ENCODE data around the gene PODXL.
"Not testable (repeated sequence)": the region's sequence is repeated elsewhere in the genome, so short reads cannot be mapped to it uniquely, and the experiment has no call there.

Gene PODXL

DNA sequence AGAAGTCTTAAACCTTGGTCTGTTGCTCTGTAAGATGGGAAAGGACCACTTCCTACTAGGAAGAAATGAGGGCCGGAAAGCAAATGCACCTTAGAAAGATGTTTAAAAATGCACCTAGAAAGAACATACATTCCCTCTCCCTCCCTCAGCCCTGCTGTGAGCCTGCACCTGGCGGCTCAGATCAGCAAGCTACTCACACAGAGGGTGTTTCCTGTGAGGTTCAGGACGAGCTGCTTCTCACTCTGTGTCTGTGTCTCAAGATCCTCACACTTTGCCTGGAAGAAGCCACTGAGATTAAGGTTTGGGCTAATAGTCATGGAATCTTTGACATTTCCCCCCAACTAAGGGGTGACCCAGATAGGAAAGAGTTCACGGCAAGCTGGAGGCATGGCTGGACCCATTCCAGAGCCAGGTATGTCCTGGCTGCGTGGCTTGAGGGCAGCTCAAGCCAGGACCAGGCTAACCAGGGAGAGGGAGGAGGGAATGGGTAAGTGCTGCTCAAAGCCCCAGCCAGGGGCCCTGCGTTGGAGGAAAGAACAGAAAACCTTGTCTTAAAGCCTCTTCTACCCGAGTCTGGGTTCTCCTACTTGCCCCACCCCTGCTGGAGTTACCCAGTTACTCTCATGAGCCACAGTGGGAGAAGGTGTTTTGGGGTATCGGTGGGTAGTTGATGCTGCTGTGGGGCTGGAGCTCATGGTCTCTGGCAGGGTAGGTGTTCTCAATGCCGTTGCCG is 47.5 kb downstream of the PODXL start:
- DNase-seq = no peak

DNA sequence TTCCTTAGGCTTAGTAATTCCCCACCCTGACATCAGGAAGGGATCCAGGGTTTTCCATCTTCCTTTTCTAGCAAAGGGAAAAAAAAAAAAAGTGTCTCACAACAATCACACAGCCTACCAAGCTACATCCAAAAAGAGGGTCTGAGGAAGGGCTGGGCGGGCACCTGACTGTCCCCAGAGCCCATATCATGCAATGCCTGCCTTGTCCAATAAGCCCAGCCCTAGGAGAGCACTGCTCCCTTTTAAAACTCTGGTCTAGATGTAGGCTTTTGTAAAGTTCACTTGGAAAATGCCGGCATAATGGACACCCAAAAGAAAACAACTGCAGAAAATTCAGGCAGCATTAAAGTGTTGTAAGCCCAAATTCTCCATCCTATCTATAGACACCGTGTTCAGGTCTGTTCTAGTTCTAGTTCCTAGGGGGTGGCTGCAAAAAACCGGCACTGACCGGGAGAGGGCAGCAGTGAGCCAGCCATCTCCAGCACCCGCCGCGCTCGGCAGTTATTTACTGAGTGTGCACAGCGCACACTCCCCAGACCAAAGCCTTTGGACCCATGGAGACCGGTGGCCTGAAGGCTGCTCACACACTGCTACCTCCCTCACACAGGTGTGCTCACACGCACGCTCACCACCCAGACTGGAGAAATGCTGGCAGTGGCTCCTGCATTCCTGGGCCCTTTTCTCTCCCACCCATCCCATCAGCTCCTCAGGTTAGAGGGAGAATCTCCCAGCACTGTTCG is 48.7 kb downstream of the PODXL start:
- DNase-seq = peak; percentile 75

DNA sequence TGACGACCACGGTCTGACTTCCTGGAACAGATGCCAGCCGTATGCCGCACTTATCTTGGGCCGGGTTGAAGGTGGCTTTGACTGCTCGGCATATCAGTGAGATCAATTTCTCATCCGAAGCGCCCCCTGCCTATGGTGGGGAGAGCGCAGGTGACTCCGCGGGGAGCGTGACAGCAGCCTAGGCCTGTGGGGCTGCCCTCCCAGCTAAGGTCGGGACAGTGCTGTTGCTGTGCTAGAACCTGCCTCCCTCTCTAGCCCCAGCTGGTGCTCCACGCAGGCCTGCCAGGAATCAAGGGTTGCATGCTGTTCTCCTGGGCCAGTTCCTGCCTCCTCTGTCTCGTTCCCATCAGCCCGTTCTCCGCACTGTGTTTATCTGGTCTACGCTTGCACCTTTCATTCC is 49.8 kb downstream of the PODXL start:
- no peak for DNase-seq

DNA sequence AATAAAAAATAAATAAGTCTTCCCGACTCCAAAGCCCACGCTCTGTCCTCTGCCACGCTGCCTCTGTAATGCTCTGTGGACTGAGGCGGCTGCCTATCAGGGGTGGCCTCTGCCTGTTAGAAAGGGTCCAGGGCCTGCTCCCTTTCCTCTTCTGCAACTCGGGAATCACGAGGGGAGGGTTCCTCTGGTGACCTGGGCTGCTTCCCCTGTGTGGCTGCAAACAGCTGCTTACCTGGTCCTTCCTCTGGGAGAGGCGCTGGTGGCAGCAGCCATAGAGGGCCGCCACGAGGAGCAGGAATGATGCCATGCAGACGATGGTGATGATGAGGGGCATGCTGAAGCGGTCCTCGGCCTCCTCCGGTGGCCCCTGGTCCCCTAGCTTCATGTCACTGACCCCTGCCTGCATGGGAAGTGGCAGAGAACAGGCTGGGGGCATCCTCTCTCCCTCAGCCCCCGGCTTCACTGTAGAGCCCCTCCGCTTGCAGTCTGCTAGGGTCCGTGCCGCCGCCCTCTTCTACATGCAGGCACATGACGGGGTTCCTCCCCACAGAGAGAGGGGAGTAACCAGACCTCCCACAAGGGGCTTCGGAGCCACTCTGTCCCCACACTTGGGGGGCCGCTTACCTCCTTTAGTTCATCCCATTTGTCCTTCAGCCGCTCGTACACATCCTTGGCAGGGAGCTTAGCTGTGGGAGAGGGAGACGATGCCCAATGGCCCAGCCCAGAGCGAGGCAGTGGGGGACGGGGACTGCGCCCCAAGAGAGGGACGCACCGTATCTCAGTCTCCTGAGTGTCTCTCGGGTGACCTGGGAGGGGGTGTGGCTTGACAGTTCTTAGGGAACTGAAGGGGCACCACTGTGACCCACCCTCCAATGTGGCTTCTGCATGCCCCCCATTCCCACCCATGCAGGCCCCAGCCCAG is 50.5 kb downstream of the PODXL start:
- DNase-seq = no peak

DNA sequence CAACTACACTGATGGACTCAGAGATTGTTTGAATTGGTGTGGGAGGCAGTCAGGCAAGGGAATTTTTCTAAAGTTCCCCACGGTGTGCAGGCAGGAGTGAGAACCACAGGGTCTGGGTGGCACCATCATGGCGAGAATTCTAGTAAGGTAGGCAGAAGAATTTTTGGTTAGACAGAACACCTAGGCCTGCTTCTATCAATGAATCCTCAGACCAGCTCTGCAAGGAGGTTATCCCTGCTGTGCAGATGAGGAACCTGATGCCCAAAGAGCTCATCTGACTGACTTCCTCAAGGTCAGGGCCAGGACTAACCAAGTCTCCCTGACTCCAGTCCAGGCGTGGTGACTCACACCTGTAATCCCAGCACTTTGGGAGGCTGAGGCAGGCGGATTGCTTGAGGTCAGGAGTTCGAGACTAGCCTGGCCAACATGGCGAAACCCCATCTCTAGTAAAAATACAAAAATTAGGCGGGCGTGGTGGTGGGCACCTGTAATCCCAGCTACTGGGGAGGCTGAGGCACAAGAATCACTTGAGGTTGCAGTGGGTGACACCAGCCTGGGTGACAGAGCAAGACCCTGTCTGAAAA is 51.3 kb downstream of the PODXL start:
- DNase-seq = not testable (repeated sequence)

DNA sequence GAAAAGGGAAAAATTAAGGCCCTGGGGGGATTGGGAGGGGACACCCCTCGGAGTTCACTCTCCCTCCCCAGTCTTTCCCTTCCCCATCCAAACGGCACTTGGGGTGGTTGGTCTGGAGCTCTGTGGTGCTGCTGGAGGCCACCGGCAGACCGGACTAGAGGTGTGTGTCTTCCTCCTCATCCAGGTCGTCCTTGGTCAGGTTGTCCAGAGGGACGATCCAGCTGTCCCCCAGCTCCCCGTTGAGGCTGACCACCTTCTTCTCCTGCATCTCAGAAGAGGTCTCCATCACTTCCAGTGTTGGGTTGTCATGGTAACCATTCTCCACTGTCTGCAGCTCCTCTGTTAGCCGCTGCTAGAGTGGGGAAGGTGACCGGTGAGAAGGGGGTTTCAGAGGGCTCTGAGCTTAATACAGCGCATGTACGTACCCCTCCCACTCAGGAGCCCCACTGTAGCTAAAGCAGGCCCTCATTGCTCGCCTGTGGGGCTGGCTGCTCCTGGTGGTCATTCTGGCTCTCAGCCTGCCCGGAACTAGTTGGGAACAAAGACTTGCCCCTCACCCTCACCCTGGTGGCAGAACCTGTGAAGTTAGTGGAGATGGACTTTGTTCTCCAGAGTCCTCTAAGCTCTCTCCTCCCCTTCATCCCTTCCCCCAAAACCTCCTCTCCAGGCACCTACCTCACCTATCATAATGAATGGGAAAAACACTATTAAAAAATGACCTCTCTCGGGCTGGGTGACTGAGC is 52.1 kb downstream of the PODXL start:
- no peak for DNase-seq

DNA sequence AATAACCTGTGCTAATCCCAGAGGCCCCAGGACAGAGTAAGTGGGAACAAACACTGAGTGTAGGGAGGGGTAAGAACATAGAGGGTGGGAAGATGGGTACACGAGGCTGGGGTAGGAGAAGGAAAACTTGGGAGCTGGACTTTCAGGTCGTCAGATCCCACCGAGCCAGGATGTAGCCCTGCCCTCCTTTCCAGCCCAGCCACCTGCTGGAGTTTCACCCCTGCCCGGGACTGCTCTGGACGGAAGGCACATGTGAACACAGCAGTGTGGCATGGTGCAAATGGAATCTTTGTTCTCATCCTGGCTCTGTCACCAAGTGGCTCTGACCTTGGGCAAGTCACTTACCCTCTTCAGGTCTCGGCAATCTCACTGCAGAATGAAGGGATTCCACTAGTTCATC is 52.8 kb downstream of the PODXL start:
- no peak for DNase-seq

DNA sequence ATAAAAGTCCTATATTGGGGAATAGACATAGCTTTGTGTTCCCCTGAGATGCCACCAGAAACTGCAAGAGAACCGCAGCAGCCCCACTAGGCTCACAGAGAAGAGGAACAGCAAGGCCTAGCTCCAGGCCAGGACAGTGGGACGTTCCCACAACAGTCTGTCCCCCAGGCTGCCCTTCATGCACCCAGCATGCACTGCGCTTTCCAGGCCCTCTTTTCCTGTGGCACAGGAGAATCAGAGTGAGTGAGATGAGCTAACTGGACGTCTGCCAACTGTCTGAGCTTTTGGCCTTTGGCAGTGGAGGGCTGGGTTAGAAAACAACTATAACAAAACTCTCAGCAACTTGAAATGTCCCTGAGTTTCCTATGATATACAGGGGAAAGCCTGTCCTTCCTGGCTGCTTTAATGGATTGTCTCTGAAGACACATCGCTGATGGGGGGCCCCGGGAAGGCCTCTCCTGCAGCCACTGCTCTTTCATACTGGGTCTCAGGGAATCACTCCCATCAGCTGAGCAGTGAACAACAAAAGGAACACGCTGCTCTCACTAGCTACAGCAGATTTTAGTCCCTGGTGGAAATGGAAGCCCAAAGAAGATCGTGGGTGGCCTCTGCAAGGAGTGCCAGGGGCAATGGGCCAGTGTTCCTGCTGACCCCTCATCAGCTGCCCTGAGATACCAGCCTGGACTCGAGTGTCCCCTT is 53.5 kb downstream of the PODXL start:
- no peak for DNase-seq

DNA sequence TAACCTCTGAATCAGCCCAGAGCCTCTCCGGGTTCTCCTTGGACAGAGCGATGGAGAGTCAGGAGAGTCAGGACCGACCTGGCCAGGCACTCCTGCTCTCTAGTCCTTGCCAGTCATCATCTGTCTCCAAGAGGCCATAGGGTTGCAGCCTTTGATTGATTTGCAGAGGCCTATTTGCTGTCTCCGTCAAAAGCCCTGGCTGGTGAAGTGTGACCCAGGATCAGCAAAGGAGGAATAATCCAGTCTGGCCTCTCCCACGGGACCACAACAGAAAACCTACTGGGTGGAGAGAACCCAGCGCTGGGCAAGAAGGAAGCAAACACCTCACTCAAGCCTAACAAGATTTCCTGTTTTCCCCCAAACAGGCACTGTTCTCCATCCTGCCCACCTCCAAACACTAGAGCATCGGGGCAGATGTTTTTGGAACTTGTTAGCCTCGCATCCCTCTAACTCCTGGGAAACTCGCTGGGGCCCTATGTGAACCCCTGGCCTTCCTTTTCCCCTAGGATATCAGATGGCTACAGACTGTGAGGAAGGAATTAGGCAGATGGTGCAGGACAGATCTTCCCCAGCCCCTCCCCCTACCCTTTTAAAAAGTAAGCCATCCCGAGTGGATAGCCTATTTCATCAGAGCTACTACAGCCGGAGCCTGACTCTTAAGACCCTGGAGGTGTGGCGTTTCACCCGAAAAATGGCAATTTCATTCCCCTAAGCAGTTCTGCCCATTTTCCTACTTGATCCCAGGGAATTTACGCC is 54.3 kb downstream of the PODXL start:
- no peak for DNase-seq

DNA sequence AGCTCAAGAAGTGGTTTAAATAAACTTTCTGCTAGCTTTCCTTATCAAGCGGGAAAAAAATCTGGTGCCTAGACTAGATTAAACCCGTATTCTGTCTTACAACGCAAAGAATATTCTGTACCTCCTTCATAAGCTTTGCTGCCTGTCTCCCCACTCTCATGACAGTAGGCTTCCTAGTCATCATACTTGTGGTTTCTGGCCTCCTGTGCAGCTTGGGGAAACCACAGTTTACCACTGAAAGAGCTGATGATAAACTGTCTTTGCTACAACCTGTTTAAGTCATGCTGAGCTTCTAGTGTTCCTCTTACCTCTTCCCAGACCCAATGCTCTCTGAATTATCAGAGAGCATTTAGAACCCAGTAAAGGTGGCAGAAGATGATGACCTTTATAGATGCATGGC is 55.0 kb downstream of the PODXL start:
- DNase-seq = peak; percentile 57

DNA sequence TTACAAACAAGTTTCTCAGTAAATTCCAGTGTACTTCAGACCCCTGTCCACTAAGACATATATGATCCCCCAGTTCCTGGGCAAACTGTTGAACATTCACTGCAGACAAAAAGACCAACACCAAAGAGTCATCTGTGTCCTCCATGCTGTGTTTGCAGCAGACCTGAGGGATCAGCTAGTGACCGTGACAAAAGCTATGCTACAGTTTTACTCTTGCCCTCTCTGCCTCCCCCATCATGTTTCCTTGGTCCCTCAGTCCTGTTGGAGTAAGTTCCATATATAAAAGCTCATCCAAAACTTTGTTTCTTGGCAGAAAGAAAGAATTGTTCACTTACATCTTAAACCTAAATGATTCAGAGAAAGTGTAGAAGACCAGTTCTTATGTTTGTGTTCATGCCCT is 56.1 kb downstream of the PODXL start:
- DNase-seq = no peak

DNA sequence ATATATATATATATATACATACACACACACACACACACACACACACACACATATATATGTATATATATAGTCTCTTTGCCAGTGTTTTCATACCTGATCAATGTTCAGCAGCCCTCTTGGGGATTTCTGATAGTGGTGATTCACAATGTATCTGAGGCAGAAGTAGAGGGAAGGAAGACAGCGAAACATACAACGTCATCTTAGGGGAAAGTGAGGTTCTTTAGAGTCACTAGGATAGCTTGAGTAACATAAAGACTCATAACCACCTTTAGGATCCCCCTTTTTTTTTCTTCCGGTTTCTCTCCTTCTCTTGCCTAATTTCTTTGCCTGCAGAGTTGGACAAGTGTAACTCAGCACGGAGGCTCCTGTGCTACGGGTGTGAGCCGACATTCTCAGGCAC is 56.6 kb downstream of the PODXL start:
- no peak for DNase-seq

DNA sequence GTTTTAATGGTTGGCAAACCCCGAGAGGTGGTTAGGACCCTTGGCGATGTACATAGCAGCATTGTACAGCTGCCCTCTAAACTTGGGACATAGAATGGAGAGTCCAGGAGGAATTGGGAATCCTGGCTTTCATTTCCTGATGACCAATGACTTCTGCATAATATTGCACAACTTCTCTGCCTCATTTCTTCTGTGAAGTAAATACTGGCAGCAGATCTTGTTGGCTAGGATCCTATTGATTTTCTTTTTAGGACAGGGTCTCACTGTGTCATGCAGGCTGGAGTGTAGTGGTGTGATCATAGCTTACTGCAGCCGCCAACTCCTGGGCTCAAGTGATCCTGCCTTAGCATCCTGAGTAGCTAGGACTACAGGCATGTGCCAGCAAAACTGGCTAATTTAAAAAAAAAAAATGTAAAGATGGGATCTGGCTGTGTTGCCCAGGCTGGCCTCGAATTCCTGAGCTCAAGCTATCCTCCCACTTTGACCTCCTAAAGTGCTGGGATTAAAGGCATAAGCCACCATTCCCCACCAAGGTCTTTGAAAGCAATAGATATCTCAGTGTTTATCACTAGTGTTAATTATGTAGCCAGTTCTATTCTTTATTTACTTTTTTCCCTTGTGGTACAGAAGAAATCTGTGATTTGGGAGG is 58.1 kb downstream of the PODXL start:
- DNase-seq = no peak

DNA sequence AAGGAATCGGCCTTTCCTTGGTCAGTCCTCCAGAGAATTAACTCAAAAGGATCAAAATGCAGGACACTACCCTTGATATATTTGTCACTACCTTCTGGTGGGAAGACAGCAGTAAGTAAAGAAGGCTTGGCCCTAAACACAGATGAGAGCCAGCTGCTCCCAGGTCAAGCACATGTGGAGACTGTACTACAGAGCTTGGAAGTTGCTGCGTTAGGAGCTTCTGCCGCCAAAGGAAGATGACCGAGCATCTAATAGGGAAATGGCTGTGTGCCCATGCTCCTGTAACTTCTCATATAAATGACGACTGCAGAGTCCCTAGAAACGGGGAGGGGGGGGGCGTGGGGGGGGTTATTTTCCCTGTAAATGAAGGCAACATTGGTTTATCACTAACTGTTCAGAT is 59.0 kb downstream of the PODXL start:
- no peak for DNase-seq

DNA sequence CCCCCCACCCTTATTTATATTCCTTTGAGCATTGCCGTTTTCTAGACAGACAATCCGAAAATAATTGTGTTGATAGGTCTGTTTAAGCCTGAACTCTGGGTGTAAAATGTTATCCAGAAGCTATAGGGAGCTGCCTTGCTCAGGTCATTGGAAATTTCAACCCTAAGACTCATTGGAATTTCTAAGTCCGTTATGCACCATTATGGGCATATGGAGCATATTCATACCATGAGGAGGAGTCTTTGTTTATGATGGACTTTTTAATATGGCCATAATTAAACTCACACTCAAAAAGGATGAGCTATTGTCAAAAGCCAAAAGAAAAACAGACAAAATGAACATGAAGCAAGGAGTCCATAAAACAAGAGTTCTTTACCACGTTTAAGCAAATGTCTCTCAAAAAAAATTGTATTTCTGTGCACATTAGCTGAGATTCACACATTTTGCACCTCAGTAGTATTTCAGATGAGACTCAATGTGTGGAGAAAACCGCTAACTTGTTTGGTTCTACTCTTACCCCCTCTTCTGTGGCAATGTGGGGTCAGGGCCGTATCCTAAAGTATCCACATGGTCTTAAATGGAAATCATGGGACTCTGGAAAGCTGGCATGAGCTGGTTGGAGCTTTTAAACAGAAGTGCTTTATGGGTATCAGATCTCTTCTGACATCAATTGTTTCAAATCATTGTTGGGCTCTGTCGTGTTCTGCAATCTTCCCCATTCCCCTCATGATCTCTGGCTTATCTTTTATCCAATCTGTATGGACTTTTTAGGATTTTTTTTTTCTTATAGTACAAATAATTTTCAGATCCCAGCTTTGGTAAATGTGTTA is 60.5 kb downstream of the PODXL start:
- no peak for DNase-seq

DNA sequence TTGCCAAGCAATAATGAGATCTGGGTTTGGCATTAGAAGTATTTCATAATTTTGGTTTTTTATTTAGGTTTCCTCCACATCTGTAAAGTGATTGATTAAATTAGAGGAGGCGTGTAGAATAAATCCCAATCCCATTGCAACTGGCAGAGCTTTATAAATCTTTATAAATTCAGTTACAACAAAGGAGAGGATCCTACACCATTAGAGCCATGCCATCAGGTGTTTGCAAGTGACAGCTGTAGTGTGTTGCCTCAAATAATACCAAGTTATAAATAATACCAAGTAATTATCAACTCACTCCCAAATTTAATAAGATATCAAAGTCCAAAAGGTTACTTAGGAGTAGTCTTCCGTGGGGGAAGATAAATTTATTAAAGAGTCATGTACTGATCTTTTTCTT is 62.2 kb downstream of the PODXL start:
- no peak for DNase-seq

DNA sequence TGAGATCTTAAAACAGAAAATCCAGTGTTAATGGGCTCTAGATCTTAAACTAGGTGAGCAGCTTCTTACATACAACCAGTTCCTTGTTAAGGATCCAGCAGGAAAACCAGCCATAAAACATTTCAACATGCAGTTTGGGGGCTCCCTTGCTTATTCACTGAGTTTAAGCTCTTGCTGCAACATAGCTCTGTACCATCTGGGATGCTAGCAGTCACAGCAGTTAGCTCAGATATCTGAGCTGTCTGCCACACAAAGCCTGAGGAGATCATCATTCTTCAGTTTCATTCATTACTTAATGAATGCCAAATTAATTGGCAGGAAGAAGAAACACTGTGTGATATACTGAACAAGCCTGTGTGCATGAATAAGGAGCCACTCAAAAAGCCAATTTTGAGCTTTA is 62.8 kb downstream of the PODXL start:
- DNase-seq = no peak

DNA sequence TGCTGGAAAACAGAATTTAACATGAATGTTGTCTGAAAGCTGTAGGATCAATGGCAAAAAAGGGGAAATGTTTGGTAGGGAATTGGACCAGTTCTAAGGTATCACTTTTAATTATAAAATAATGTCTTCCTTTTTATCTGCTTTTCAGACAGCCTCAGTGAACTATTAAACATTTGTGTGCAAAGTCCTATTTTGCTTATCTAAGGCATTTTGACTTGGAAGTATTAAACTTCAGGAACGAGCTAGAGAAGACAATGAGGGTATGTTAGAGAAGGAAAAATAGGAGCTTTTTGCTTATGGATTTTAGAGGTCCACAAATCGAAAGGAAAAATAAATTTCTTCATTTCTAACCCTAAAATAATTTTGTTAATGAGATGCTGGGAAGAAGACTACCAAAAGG is 63.3 kb downstream of the PODXL start:
- no peak for DNase-seq

DNA sequence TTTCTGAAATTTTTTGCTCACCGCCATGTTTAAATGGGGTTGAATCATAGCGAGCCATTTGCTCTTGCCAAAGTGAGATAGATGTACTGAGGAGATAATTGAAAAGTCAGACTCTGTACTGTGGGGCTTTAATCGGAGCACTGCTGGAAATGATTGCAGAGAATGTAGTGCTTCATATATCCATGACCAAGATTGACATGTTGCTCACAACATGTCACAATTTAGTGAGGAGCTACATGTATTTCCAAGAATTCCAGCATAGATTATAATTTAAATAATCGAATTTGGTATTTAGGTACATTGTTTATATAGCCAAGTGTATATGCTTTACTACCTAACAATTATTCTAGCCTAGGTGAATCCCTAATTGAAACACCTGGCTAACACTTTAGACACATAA is 66.5 kb downstream of the PODXL start:
- DNase-seq = no peak

DNA sequence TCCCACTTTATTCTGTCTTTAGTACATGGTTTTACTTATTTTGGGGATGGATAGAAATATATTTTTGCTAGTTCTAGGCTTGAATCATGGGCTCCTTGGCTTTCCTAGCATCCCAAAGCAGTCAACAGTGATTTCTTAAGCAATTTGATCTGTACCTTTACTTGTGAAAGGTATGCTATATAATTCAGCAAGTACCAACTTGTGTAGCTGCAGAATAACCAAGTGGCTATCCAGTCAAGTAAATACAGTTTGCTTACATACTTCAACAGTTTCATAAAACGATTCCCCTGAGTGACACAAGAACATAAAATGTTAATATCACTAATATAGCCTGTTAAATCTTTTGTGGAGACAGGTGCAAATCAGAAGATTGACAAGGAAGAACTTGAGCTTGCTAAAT is 67.2 kb downstream of the PODXL start:
- DNase-seq = no peak
